ENCODE data around the gene ADAMTSL4. TPM values are rescaled to one million over a fixed set of nuclear protein-coding genes. Genes with fewer than 3 reads are reported as not detected.

Gene ADAMTSL4
- total RNA-seq, 4 donors from 2014 or later = 5.6 to 30.0 (median 10.7) TPM

- peak overlapping the region; percentile 87 to 94 (median 92) for H3K27ac ChIP-seq
- in situ Hi-C loops (cut with MboI; ENCODE audit: low sequenced_read_pairs in 4 of 4) = no loop called here
- H3K4me3 ChIP-seq = no peak overlapping the region
- no peaks in the 10 kb centered on the region for H3K27me3 ChIP-seq
- ATAC-seq (no peak), DNase-seq (no peak)
- no peaks in the 10 kb centered on the region for H3K9me3 ChIP-seq
- intact Hi-C loops (cut with DNase I; ENCODE audit: low total_unique reads) = loop anchor here (2.0 to 10.0 kb wide), 2 partner anchors 27 to 149 kb away; partner anchors contain the start of genes RPRD2 and TARS2
- no peak for TF ChIP-seq POLR2A (IDR thresholded peaks at IDR 0.05)
- TF ChIP-seq CTCF (IDR thresholded peaks at IDR 0.05 in 4 of 5, conservative IDR thresholded peaks at IDR 0.05 in 1 of 5) = no peak
- H3K4me1 ChIP-seq = peaks cover 6 to 14% of the 10 kb centered on the region in 2 donors
- H3K36me3 ChIP-seq = peaks cover 0 to 12% of the 10 kb centered on the region in 2 donors
Measured at GRCh38 chr1:150514260-150514659, 34.9 kb upstream of the ADAMTSL4 start.

GRCh38 chr1:150514913-150515327, 34.3 kb upstream of the ADAMTSL4 start:
- in situ Hi-C loops (cut with MboI; ENCODE audit: low sequenced_read_pairs in 4 of 4) (no loop called here), intact Hi-C loops (cut with DNase I; ENCODE audit: low total_unique reads) (loop anchor here (2.0 to 10.0 kb wide), 2 partner anchors 28 to 150 kb away; partner anchors contain the start of genes RPRD2 and TARS2)
- peak overlapping the region; percentile 87 to 94 (median 92) for H3K27ac ChIP-seq
- no peaks in the 10 kb centered on the region for H3K27me3 ChIP-seq
- H3K4me3 ChIP-seq = peak overlapping the region; percentile 56 to 79 (median 67)
- no peaks in the 10 kb centered on the region for H3K9me3 ChIP-seq
- H3K4me1 ChIP-seq = peaks cover 6 to 14% of the 10 kb centered on the region in 2 donors
- no peak for TF ChIP-seq POLR2A (IDR thresholded peaks at IDR 0.05)
- no peak for TF ChIP-seq CTCF (IDR thresholded peaks at IDR 0.05 in 4 of 5, conservative IDR thresholded peaks at IDR 0.05 in 1 of 5)
- peaks cover 0 to 12% of the 10 kb centered on the region in 2 donors for H3K36me3 ChIP-seq
- ATAC-seq (peak in 1 of 2 donors; percentile 37), DNase-seq (no peak)

GRCh38 chr1:150515328-150516049, 33.7 kb upstream of the ADAMTSL4 start, which contains the start of gene FALEC:
Gene FALEC, plus strand, starts transcription at chr1:150515752.
- DNase-seq (peak; percentile 95 to 98), ATAC-seq (peak; percentile 92 to 95)
- peak within 1 kb of the TSS; percentile 56 to 79 (median 67) for H3K4me3 ChIP-seq
- H3K27me3 ChIP-seq = no peaks in the 10 kb centered on the region
- intact Hi-C loops (cut with DNase I; ENCODE audit: low total_unique reads) = loop anchor here (2.0 to 10.0 kb wide), 2 partner anchors 29 to 151 kb away; partner anchors contain the start of genes RPRD2 and TARS2
- TF ChIP-seq POLR2A (IDR thresholded peaks at IDR 0.05) = peak; percentile 35 to 86
- TF ChIP-seq CTCF (IDR thresholded peaks at IDR 0.05 in 4 of 5, conservative IDR thresholded peaks at IDR 0.05 in 1 of 5) = no peak
- in situ Hi-C loops (cut with MboI; ENCODE audit: low sequenced_read_pairs in 4 of 4) = no loop called here
- no peaks in the 10 kb centered on the region for H3K9me3 ChIP-seq
- H3K36me3 ChIP-seq = peaks cover 0 to 12% of the 10 kb centered on the region in 2 donors
- peak within 1 kb of the TSS; percentile 87 to 94 (median 92) for H3K27ac ChIP-seq
- H3K4me1 ChIP-seq = peaks cover 6 to 14% of the 10 kb centered on the region in 2 donors

GRCh38 chr1:150516050-150516591, 33.1 kb upstream of the ADAMTSL4 start:
- ATAC-seq (peak in 1 of 2 donors; percentile 6), DNase-seq (no peak)
- no peaks in the 10 kb centered on the region for H3K9me3 ChIP-seq
- TF ChIP-seq POLR2A (IDR thresholded peaks at IDR 0.05) (no peak), CTCF (IDR thresholded peaks at IDR 0.05 in 4 of 5, conservative IDR thresholded peaks at IDR 0.05 in 1 of 5) (peak in 1 of 5 experiments; percentile 17)
- H3K4me3 ChIP-seq = peak overlapping the region; percentile 56 to 79 (median 67)
- peak overlapping the region; percentile 87 to 94 (median 92) for H3K27ac ChIP-seq
- peaks cover 0 to 7% of the 10 kb centered on the region in 2 donors for H3K36me3 ChIP-seq
- intact Hi-C loops (cut with DNase I; ENCODE audit: low total_unique reads) (loop anchor here (10.0 kb wide), 1 partner anchor 151 kb away; the partner anchor contains the start of gene RPRD2), in situ Hi-C loops (cut with MboI; ENCODE audit: low sequenced_read_pairs in 4 of 4) (no loop called here)
- no peaks in the 10 kb centered on the region for H3K27me3 ChIP-seq
- H3K4me1 ChIP-seq = peaks cover 6 to 14% of the 10 kb centered on the region in 2 donors

Data from gastrocnemius medialis (tissue), 4 donors.